CD8-positive, alpha-beta memory T cell (primary cell): Measurements from ENCODE around the gene UBAP1L. TPM values are rescaled to one million over a fixed set of nuclear protein-coding genes. Genes with fewer than 3 reads are reported as not detected.
"Not testable (repeated sequence)": the region's sequence is repeated elsewhere in the genome, so short reads cannot be mapped to it uniquely, and the experiment has no call there.

Experiments
- CTCF ChIA-PET: fragments of 350-600 bp; sonication (Branson Sonifier 250); formaldehyde crosslinking; loops from one replicate; lab custom pipeline; 2021; ENCODE audit warnings: antibody characterized with exemption; lab: Charles Lee
- POLR2A ChIA-PET: fragments of 350-600 bp; sonication (Branson Sonifier 250); formaldehyde crosslinking; loops from one replicate; lab custom pipeline; 2021; ENCODE audit warnings: antibody characterized with exemption; lab: Charles Lee
- DNase-seq, 5 donors: peaks; one replicate each; pipeline versions ENCODE4 v3.0.0 to v3.0.0-alpha.2; 2020 to 2022; ENCODE audit warnings: mixed read lengths in 1 of 5
- H3K27ac ChIP-seq: one replicate; pipeline ENCODE4 v1.7.0; 2013; ENCODE audit warnings: low read depth, mild to moderate bottlenecking, low read length, moderate library complexity
- H3K27me3 ChIP-seq: 2 replicates; pipeline ENCODE4 v1.7.0; 2013; ENCODE audit warnings: low read length, mild to moderate bottlenecking; ENCODE audit not compliant: insufficient read depth, poor library complexity, severe bottlenecking
- H3K36me3 ChIP-seq: 2 replicates; pipeline ENCODE4 v1.7.0; 2013; ENCODE audit warnings: mild to moderate bottlenecking, low read length, moderate library complexity; ENCODE audit not compliant: insufficient read depth
- H3K4me1 ChIP-seq: 2 replicates; pipeline ENCODE4 v1.7.0; 2013; ENCODE audit warnings: mild to moderate bottlenecking, low read length, moderate library complexity; ENCODE audit not compliant: insufficient read depth
- H3K4me3 ChIP-seq: 2 replicates; pipeline ENCODE4 v1.7.0; 2013; ENCODE audit warnings: mild to moderate bottlenecking, low read length
- H3K9me3 ChIP-seq: 2 replicates; pipeline ENCODE4 v1.7.0; 2013; ENCODE audit warnings: mild to moderate bottlenecking, low read length
- H3K27ac Mint-ChIP-seq, 8 donors: one replicate each; pipeline ENCODE4 v1.8.0; 2020 to 2021; ENCODE audit warnings: mixed read lengths in 8 of 8, mild to moderate bottlenecking in 6 of 8, inconsistent platforms in 3 of 8, moderate library complexity in 3 of 8
- H3K27me3 Mint-ChIP-seq, 2 donors: one replicate each; pipeline ENCODE4 v1.8.0; 2020 to 2021; ENCODE audit warnings: mixed read lengths in 2 of 2, mild to moderate bottlenecking in 1 of 2, moderate library complexity in 1 of 2
- H3K36me3 Mint-ChIP-seq, 3 donors: one replicate each; pipeline ENCODE4 v1.8.0; 2020 to 2021; ENCODE audit warnings: mixed read lengths in 3 of 3, inconsistent platforms in 1 of 3, mild to moderate bottlenecking in 1 of 3
- H3K4me1 Mint-ChIP-seq, 3 donors: one replicate each; pipeline ENCODE4 v1.8.0; 2020 to 2021; ENCODE audit warnings: mixed read lengths in 3 of 3, inconsistent platforms in 1 of 3, mild to moderate bottlenecking in 1 of 3
- H3K4me3 Mint-ChIP-seq, 7 donors: one replicate each; pipeline ENCODE4 v1.8.0; 2020 to 2021; ENCODE audit warnings: mixed read lengths in 7 of 7, mild to moderate bottlenecking in 6 of 7, moderate library complexity in 4 of 7, inconsistent platforms in 2 of 7
- H3K9me3 Mint-ChIP-seq, 5 donors: one replicate each; pipeline ENCODE4 v1.8.0; 2020 to 2022; ENCODE audit warnings: mixed read lengths in 5 of 5, mild to moderate bottlenecking in 3 of 5, moderate library complexity in 2 of 5, inconsistent platforms in 1 of 5
- polyA plus RNA-seq: library from polyadenylated mRNA; unstranded; fragments of 300-500 nt; fragmentation: Illumina TruSeq; gene quantifications from one replicate; pipeline ENCODE4 v1.2.3, GENCODE V29; 2021
- total RNA-seq, 2 experiments: library from RNA; stranded (reverse); gene quantifications; one replicate each; pipeline ENCODE4 v1.2.3, GENCODE V29; 2021

The UBAP1L gene
- total and polyA plus RNA-seq, 3 experiments from 2014 or later = 0.45 to 3.5 (median 3.5) TPM

DNA sequence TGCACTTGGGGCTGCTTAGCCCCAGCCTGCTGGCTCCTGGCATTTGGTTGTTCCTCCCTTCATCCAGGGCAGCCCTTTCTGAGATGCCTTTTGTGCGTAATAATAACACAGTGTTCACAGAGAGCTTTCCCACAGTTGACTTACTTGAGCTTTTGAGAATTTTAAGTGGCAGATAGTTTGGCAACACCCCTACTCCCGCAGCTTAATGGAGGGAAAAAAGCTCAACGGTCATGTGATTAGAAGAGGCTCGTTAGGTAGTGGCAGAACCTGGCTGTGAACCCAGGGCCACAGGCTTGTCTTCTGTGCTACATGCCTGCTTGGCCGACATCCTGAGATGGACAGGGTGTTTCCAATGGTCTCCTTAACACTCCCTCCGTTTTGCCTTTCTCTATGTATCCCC, 33.7 kb downstream of the UBAP1L start:
- no peak overlapping the region for H3K27ac Mint-ChIP-seq
- H3K4me1 Mint-ChIP-seq = peaks cover 13 to 16% (median 13%) of the 10 kb centered on the region in 3 donors
- no peak overlapping the region for H3K27ac ChIP-seq
- CTCF ChIA-PET = interaction anchor here (1.3 kb wide), 1 partner anchor 12 kb away, joined by 4 read pairs; no protein-coding TSS in a partner anchor
- peaks cover 45 to 71% of the 10 kb centered on the region in 2 donors for H3K27me3 Mint-ChIP-seq
- H3K36me3 Mint-ChIP-seq = peaks cover 0 to 2% (median 0%) of the 10 kb centered on the region in 3 donors
- no peaks in the 10 kb centered on the region for H3K36me3 ChIP-seq
- H3K27me3 ChIP-seq = peaks cover 18% of the 10 kb centered on the region
- no peak overlapping the region for H3K4me3 Mint-ChIP-seq
- peaks cover 13% of the 10 kb centered on the region for H3K4me1 ChIP-seq
- no peaks in the 10 kb centered on the region for H3K9me3 Mint-ChIP-seq
- no peak for DNase-seq
- POLR2A ChIA-PET = no interaction called here
- no peaks in the 10 kb centered on the region for H3K9me3 ChIP-seq
- H3K4me3 ChIP-seq = no peak overlapping the region

DNA sequence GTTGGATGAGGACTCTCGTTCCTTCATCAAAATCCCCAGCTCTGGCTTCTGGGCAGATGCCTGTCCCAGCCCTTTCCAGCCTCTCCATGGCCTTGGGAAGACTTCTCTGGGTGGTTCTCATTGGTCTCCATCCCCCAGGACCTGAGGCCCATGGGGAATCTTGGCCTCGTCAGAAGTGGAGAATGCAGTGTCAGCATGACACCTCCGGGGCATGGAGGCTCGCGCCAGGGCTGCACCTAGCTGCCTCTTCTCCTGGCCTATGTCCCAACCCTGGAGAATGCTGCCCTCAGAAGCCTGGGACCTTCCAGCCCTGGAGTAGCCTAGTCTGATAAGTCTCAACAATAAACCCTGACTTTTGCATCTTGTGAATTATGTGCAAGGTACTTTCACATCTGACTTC, 35.4 kb downstream of the UBAP1L start:
- Histone ChIP-seq H3K4me3 (no peak overlapping the region), H3K4me1 (peaks cover 13% of the 10 kb centered on the region), H3K27ac (no peak overlapping the region), H3K9me3 (no peaks in the 10 kb centered on the region), H3K27me3 (peaks cover 18% of the 10 kb centered on the region), H3K36me3 (no peaks in the 10 kb centered on the region)
- Mint-ChIP-seq H3K4me3 (peak overlapping the region in 1 of 7 donors; percentile 18), H3K27me3 (peaks cover 43 to 62% of the 10 kb centered on the region in 2 donors), H3K4me1 (peaks cover 13 to 16% (median 15%) of the 10 kb centered on the region in 3 donors), H3K27ac (no peak overlapping the region), H3K36me3 (peaks cover 0 to 5% (median 0%) of the 10 kb centered on the region in 3 donors), H3K9me3 (no peaks in the 10 kb centered on the region)
- DNase-seq = no peak
- CTCF ChIA-PET = interaction anchor here (1.3 kb wide), 1 partner anchor 17 kb away, joined by 5 read pairs; no protein-coding TSS in a partner anchor
- POLR2A ChIA-PET = no interaction called here

DNA sequence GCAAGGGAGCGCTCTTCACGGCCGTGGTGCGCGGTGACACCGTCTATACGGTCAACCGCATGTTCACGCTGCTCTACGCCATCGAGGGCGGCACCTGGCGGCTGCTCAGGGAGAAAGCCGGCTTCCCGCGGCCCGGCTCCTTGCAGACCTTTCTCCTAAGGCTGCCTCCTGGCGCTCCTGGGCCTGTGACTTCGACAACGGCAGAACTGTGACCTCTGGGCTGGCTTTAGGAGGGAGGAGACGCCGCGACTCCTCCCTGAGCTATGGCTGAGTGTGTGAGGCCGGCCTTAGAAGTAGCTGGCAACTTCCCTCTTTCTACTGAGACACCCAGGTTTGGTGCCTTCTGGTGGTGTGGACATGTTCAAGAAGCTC, 37.0 kb downstream of the UBAP1L start:
- H3K4me3 ChIP-seq = no peak overlapping the region
- DNase-seq = peak; percentile 19 to 56 (median 25)
- Mint-ChIP-seq H3K4me3 (peak overlapping the region in 3 of 7 donors; percentile 34 to 43 (median 37)), H3K9me3 (no peaks in the 10 kb centered on the region), H3K27ac (peak overlapping the region in 1 of 8 donors; percentile 27), H3K4me1 (peaks cover 13 to 16% (median 14%) of the 10 kb centered on the region in 3 donors), H3K27me3 (peaks cover 37 to 51% of the 10 kb centered on the region in 2 donors), H3K36me3 (peaks cover 0 to 5% (median 0%) of the 10 kb centered on the region in 3 donors)
- no peaks in the 10 kb centered on the region for H3K36me3 ChIP-seq
- H3K27me3 ChIP-seq = peaks cover 10% of the 10 kb centered on the region
- H3K4me1 ChIP-seq = peaks cover 13% of the 10 kb centered on the region
- ChIA-PET CTCF (interaction anchor here (0.9 to 3.0 kb wide), 5 partner anchors 9 to 350 kb away, joined by 5 to 9 read pairs (median 5); no protein-coding TSS in a partner anchor), POLR2A (no interaction called here)
- H3K9me3 ChIP-seq = no peaks in the 10 kb centered on the region
- no peak overlapping the region for H3K27ac ChIP-seq

DNA sequence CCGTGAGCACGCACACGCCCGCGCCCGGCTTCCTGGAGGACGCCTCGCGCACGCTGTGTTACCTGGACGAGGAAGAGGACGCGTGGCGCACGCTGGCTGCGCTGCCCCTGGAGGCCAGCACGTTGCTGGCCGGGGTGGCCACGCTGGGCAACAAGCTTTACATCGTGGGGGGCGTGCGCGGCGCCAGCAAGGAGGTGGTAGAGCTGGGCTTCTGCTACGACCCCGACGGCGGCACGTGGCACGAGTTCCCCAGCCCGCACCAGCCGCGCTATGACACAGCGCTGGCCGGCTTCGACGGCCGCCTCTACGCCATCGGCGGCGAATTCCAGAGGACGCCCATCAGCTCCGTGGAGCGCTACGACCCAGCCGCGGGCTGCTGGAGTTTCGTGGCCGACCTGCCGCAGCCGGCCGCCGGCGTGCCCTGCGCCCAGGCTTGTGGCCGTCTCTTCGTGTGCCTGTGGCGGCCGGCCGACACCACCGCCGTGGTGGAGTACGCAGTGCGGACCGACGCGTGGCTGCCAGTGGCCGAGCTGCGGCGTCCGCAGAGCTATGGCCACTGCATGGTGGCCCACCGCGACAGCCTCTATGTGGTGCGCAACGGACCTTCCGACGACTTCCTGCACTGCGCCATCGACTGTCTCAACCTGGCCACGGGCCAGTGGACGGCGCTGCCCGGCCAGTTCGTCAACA, 37.6 kb downstream of the UBAP1L start:
- H3K4me1 Mint-ChIP-seq = peaks cover 8 to 11% (median 8%) of the 10 kb centered on the region in 3 donors
- H3K4me1 ChIP-seq = peaks cover 8% of the 10 kb centered on the region
- H3K27ac ChIP-seq = no peak overlapping the region
- peaks cover 32 to 46% of the 10 kb centered on the region in 2 donors for H3K27me3 Mint-ChIP-seq
- H3K9me3 ChIP-seq = no peaks in the 10 kb centered on the region
- H3K36me3 ChIP-seq = no peaks in the 10 kb centered on the region
- H3K4me3 ChIP-seq = no peak overlapping the region
- peaks cover 0 to 5% (median 0%) of the 10 kb centered on the region in 3 donors for H3K36me3 Mint-ChIP-seq
- no peak for DNase-seq
- no peaks in the 10 kb centered on the region for H3K9me3 Mint-ChIP-seq
- CTCF ChIA-PET = interaction anchor here (0.9 to 3.0 kb wide), 4 partner anchors 10 to 349 kb away, joined by 5 to 9 read pairs (median 7); no protein-coding TSS in a partner anchor
- H3K27ac Mint-ChIP-seq = no peak overlapping the region
- peaks cover 10% of the 10 kb centered on the region for H3K27me3 ChIP-seq
- POLR2A ChIA-PET = no interaction called here
- H3K4me3 Mint-ChIP-seq = peak overlapping the region in 3 of 7 donors; percentile 34 to 43 (median 37)

DNA sequence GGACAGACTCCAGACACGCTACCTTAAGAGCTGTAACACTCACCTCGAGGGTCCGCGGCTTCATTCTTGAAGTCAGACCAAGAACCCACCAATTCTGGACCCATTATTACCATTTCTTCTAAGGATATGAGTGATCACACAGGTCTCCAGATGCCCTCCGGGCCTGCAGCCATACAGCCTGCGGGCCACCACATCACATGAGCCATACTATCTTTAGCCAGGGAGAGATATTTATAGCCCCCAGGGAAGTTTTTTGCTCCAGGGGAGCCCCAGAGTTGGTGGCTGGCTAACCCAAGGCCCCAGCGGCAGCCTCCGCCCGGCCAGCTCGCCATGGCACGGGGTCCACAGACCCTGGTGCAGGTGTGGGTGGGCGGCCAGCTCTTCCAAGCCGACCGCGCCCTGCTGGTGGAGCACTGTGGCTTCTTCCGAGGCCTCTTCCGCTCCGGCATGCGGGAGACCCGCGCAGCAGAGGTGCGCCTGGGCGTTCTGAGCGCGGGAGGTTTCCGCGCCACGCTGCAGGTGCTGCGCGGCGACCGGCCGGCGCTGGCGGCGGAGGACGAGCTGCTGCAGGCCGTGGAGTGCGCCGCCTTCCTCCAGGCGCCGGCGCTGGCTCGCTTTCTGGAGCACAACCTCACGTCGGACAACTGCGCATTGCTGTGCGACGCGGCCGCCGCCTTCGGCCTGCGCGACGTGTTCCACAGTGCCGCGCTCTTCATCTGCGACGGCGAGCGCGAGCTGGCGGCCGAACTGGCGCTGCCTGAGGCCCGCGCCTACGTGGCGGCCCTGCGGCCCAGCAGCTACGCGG, 38.3 kb downstream of the UBAP1L start, which contains the start of gene KBTBD13:
Gene KBTBD13, plus strand, starts transcription at position 261 of the 805 bp plus-strand sequence. Its CDS starts 70 bp downstream, at position 331.
- H3K27me3 ChIP-seq = peaks cover 10% of the 10 kb centered on the region
- H3K9me3 Mint-ChIP-seq = no peaks in the 10 kb centered on the region
- H3K27ac ChIP-seq = no peak within 1 kb of the TSS
- POLR2A ChIA-PET = no interaction called here
- H3K27ac Mint-ChIP-seq = no peak within 1 kb of the TSS
- H3K27me3 Mint-ChIP-seq = peaks cover 27 to 41% of the 10 kb centered on the region in 2 donors
- peaks cover 3 to 6% (median 5%) of the 10 kb centered on the region in 3 donors for H3K4me1 Mint-ChIP-seq
- CTCF ChIA-PET = interaction anchor here (2.7 to 3.0 kb wide), 2 partner anchors 42 to 349 kb away, joined by 9 read pairs; no protein-coding TSS in a partner anchor
- no peaks in the 10 kb centered on the region for H3K36me3 ChIP-seq
- H3K4me1 ChIP-seq = peaks cover under 1% of the 10 kb centered on the region
- H3K36me3 Mint-ChIP-seq = peaks cover 0 to 5% (median 0%) of the 10 kb centered on the region in 3 donors
- no peak within 1 kb of the TSS for H3K4me3 ChIP-seq
- H3K4me3 Mint-ChIP-seq = peak within 1 kb of the TSS in 1 of 7 donors; percentile 37
- no peaks in the 10 kb centered on the region for H3K9me3 ChIP-seq
- DNase-seq = no peak

DNA sequence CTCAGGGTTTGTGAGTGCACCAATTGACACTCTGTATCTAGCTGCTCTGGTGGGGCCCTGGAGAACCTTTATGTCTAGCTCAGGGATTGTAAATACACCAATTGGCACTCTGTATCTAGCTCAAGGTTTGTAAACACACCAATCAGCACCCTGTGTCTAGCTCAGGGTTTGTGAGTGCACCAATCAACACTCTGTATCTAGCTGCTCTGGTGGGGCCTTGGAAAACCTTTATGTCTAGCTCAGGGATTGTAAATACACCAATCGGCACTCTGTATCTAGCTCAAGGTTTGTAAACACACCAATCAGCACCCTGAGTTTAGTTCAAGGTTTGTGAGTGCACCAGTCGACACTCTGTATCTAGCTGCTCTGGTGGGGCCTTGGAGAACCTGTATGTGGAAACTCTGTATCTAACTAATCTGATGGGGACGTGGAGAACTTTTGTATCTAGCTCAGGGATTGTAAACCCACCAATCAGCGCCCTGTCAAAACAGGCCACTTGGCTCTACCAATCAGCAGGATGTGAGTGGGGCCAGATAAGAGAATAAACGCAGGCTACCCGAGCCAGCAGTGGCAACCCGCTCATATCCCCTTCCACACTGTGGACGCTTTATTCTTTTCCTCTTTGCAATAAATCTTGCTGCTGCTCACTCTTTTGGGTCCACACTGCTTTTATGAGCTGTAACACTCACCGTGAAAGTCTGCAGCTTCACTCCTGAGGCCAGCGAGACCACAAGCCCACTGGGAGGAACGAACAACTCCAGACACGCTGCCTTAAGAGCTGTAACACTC, 39.2 kb downstream of the UBAP1L start:
- H3K4me1 ChIP-seq, H3K9me3 ChIP-seq, H3K4me3 Mint-ChIP-seq, H3K36me3 Mint-ChIP-seq, H3K36me3 ChIP-seq, H3K27ac ChIP-seq, H3K9me3 Mint-ChIP-seq, H3K27me3 ChIP-seq, POLR2A ChIA-PET, DNase-seq, H3K27ac Mint-ChIP-seq, H3K4me1 Mint-ChIP-seq, H3K4me3 ChIP-seq: not testable (repeated sequence)
- peaks cover 20 to 34% of the 10 kb centered on the region in 2 donors for H3K27me3 Mint-ChIP-seq
- CTCF ChIA-PET = interaction anchor here (2.7 to 3.0 kb wide), 2 partner anchors 42 to 348 kb away, joined by 9 read pairs; no protein-coding TSS in a partner anchor

DNA sequence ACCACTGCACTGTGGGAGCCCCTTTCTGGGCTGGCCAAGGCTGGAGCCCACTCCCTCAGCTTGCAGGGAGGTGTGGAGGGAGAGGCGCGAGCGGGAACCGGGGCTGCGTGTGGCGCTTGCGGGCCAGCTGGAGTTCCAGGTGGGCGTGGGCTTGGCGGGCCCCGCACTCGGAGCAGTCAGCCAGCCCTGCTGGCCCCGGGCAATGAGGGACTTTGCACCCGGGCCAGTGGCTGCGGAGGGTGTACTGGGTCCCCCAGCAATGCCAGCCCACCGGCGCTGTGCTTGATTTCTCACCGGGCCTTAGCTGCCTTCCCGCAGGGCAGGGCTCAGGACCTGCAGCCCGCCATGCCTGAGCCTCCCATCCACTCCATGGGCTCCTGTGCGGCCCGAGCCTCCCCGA, 40.1 kb downstream of the UBAP1L start:
- POLR2A ChIA-PET, H3K4me3 Mint-ChIP-seq, H3K36me3 ChIP-seq, H3K4me1 Mint-ChIP-seq, H3K4me1 ChIP-seq, H3K36me3 Mint-ChIP-seq, H3K27ac Mint-ChIP-seq, H3K9me3 ChIP-seq, H3K4me3 ChIP-seq, CTCF ChIA-PET, H3K27ac ChIP-seq, H3K27me3 ChIP-seq, DNase-seq, H3K9me3 Mint-ChIP-seq: not testable (repeated sequence)
- H3K27me3 Mint-ChIP-seq = peaks cover 19 to 29% of the 10 kb centered on the region in 2 donors
